ENCODE measurements around the gene GNPDA1.

DNA sequence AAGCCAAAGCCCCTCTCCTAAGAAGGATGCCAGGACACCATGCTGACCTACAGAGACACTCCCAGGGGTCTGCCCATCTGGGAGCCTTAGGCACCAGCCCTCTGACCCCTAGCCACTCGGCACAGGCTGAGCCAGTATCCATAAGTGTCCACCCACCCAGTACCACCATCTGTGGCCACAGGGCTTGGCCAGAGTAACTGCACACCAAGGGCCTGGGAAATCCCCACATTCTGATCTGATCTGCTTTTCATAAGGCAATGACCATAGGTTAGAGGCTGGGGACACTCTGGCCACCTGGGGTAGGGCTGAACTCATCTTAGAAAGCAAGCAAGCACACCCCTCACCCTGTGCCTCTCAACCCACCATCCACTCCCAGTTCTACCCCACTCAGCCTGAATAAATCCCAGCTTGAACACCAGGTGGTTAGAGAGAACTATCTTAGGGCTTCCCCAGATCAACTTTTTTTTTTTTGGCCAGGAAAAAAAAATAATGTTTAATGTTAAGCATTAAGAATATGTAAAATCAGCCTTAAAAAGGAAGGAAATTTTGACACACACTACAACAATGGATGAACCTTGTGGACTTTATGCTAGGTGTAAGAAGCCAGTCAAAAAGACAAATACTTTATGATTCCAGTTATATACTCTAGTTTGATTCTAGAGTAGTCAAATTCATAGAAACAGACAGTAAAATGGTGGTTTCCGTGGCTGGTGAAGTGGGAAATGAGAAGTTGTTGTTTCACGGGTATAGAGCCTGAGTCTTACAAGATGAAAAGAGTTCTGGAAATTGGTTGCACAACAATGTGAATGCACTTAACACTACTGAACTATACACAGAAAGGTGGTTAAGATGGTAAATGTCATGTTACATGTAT is 6.2 kb downstream of the GNPDA1 start:
- TF ChIP-seq, protein P1, sequence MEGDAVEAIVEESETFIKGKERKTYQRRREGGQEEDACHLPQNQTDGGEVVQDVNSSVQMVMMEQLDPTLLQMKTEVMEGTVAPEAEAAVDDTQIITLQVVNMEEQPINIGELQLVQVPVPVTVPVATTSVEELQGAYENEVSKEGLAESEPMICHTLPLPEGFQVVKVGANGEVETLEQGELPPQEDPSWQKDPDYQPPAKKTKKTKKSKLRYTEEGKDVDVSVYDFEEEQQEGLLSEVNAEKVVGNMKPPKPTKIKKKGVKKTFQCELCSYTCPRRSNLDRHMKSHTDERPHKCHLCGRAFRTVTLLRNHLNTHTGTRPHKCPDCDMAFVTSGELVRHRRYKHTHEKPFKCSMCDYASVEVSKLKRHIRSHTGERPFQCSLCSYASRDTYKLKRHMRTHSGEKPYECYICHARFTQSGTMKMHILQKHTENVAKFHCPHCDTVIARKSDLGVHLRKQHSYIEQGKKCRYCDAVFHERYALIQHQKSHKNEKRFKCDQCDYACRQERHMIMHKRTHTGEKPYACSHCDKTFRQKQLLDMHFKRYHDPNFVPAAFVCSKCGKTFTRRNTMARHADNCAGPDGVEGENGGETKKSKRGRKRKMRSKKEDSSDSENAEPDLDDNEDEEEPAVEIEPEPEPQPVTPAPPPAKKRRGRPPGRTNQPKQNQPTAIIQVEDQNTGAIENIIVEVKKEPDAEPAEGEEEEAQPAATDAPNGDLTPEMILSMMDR (conservative IDR thresholded peaks at IDR 0.05): no peak
- no peak for TF ChIP-seq EZH2 (IDR thresholded peaks at IDR 0.05; ENCODE audit: low read depth)
